Measurements from ENCODE around the gene DYRK1A.

Gene DYRK1A

GRCh38 chr21:37383784-37384311 is 17.3 kb downstream of the DYRK1A start:
- in situ Hi-C loops (cut with MboI; ENCODE audit: low sequenced_read_pairs), result no loop called here

DNA sequence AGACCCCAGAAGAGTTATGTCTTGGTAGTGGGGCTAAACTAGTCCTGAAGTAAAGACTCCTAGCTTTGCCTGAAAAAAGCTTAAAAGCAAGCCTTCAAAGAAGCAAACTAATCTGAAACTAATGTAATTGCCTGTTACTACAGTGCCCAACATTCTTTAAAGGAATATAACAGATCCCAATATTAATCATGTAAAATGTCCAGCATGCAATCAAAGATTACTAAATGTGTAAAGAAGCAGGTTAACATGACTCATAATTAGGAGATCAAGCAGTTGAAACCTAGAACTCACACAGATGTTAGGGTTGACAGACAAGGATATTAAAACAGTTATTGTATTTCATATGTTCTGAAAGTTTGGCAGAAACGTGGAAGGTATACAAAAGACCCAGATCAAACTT is 17.8 kb downstream of the DYRK1A start:
- in situ Hi-C loops (cut with MboI; ENCODE audit: low sequenced_read_pairs), result no loop called here

GRCh38 chr21:37385179-37385765 is 18.7 kb downstream of the DYRK1A start:
- in situ Hi-C loops (cut with MboI; ENCODE audit: low sequenced_read_pairs), result no loop called here

GRCh38 chr21:37386151-37386550 is 19.6 kb downstream of the DYRK1A start:
- in situ Hi-C loops (cut with MboI; ENCODE audit: low sequenced_read_pairs), result no loop called here

GRCh38 chr21:37389456-37389855 is 22.9 kb downstream of the DYRK1A start:
- in situ Hi-C loops (cut with MboI; ENCODE audit: low sequenced_read_pairs), result no loop called here

- in situ Hi-C loops (cut with MboI; ENCODE audit: low sequenced_read_pairs), result no loop called here
Measured at GRCh38 chr21:37391666-37392065, 25.1 kb downstream of the DYRK1A start.

GRCh38 chr21:37392441-37392840 is 25.9 kb downstream of the DYRK1A start:
- in situ Hi-C loops (cut with MboI; ENCODE audit: low sequenced_read_pairs), result no loop called here

DNA sequence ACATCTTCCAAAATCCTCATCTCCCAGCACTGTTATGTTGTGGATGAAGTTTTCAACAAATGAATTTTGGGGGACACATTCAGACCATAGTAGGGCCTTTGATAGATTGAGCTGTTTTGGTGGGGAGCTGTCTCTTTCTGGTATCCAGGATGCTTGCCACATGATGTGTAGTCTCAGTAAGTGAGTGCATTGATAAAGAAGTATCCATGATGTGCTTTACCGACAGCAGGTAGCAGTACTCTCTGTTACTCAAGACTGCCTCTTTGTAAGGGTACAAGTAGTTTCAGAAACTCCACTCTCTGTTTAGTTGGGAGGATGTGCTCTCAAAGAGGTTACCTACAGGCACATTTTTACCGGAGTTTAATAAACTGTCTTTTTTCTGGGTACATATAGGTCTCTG is 26.5 kb downstream of the DYRK1A start:
- in situ Hi-C loops (cut with MboI; ENCODE audit: low sequenced_read_pairs), result no loop called here

GRCh38 chr21:37393786-37394185 is 27.2 kb downstream of the DYRK1A start:
- in situ Hi-C loops (cut with MboI; ENCODE audit: low sequenced_read_pairs), result no loop called here

DNA sequence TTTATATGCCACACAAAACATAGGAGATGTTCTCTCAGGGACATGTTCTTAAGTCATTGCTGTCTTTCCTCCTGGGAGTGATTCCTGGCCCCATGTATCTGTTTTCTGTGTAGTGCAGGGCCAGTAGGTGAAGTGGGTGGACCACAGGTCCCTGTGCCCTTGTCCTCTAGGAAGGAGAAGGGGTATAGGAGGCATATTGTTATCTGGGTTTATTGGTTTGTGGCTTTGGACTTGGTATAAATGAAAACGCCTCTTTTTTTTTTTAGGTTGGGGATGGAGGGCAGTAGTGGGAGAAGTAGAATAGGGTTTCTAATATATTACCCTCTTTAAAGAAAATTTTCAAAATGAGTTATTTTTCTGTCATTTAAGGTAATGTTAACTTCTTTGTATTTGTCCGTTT is 29.4 kb downstream of the DYRK1A start:
- in situ Hi-C loops (cut with MboI; ENCODE audit: low sequenced_read_pairs), result no loop called here

DNA sequence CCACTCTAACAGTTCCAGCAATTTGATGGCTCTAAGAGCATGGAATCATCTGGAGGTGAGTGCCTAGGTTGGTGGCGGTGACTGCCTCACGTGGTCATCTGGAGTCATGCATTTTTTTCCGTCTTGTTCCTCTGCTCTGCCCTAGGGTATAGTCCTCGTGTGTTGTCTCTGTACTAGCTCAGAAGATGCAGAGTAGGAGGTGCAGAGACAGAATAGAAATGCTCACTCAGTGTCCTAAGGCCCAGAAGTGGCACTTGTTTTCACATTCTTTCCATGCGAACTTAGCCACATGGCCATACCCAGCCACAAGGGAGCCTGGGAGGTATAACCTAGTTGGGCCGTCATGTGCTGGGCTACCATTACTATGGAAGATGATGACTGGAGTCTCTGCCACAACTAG is 30.3 kb downstream of the DYRK1A start:
- in situ Hi-C loops (cut with MboI; ENCODE audit: low sequenced_read_pairs), result no loop called here

DNA sequence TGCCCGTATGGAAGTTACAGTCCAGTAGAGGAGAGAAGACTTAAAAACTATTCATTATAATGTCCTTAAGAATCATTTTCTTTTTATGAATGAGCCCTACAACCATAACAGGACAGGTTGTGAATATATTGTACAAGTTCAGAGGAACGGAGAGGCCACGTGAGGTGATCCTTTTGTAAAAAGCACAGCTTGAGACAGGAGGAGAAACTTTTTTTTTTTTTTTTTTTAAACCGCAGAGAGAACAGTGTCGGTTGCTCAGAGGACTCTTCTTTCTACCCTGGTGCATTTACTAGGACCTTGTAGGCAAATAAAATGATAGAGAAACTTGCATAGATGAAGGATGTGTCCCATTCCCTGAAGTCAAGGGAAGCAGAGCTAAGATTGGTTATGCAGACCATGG is 32.1 kb downstream of the DYRK1A start:
- in situ Hi-C loops (cut with MboI; ENCODE audit: low sequenced_read_pairs), result no loop called here

GRCh38 chr21:37402251-37402867 is 35.8 kb downstream of the DYRK1A start:
- in situ Hi-C loops (cut with MboI; ENCODE audit: low sequenced_read_pairs), result no loop called here

DNA sequence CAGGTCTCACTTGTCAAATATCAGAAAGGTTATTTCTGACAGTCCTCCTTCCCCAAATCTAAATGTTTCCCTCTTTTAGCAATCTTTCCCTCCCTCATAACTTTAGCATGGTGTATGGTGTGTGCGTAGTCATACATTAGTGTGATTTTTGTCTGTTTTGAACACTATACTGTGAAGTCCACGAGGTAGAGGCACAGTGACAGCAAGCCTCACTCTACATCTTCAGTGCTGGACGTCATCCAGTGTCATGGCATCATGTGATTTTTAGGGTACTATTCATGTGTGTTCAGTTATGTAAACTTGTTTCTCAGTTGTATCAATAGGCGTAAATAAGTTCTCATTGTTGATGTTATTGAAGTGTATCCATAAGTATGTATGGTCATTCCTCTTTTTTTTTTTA is 39.1 kb downstream of the DYRK1A start:
- in situ Hi-C loops (cut with MboI; ENCODE audit: low sequenced_read_pairs), result no loop called here

GRCh38 chr21:37407719-37408420 is 41.3 kb downstream of the DYRK1A start:
- in situ Hi-C loops (cut with MboI; ENCODE audit: low sequenced_read_pairs), result no loop called here

GRCh38 chr21:37408464-37409193 is 42.1 kb downstream of the DYRK1A start:
- in situ Hi-C loops (cut with MboI; ENCODE audit: low sequenced_read_pairs), result no loop called here

- in situ Hi-C loops (cut with MboI; ENCODE audit: low sequenced_read_pairs), result no loop called here
Measured at GRCh38 chr21:37410639-37411038, 44.1 kb downstream of the DYRK1A start.

DNA sequence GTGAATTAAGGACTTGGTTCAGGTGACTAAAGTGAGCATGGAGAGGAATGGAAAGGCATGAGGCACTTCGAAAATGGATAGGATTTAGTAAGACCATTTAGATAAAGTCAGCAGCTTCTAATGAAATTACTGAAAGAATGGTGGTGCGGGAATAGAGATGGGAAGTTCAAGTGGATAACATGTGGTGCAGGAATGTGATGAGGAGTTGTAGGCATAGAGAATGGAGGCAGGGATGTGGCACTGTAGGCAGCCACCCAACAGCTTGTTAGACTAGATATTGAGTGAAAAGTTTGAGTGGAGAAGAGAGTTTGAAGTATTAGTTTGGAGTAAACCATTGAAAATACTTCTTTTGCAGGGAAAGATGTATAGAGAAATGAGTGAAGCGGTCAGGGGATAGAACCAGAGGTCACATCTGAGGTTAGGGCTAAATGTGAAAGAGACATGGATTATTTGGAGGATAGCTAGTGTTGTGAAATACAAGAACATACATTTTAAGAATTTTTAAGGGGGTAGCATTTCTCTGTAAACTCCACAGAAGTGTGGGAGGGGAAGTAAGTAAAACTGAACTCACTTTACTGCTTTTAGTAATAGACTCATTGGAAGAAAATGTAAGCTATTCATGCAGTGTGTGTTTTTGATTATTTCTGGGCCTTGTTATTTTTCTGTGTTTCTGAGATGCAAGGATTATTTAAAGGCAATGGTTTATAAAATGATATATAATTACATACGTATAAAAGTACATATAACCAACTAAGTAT is 46.2 kb downstream of the DYRK1A start:
- in situ Hi-C loops (cut with MboI; ENCODE audit: low sequenced_read_pairs), result no loop called here

DNA sequence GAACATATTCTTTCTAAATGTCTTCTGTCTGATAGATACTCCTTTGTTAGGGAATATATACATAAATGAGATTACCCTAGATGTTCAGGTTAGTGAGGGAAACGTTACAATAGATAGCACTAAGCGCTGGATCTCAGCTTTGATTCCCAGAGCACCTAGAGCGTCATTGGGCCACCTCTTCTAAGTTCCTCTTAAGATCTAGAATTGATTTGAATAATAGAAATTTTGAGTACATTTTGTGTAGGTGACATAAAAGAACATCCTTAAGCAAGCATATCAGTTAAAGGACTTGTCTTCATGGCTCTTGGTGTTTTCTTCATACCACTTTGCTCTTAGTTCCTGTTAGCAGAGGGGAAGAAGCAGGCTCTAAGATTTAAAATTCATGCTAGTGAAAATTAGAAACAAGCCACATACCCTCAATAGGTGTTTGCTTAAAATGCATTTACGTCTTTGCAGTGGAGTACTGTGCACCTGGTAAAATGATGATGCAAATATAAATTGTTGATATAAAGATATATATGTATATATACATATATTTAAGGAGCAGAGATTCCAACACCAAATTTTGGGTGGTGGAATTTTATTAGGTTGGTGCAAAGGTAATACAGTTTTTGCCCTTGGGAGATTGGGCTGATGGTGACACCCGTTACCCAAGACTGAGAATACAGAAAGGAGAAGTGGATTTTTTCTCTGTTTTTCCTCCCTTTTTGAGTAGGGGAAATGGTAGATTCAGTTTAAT is 47.1 kb downstream of the DYRK1A start:
- in situ Hi-C loops (cut with MboI; ENCODE audit: low sequenced_read_pairs), result no loop called here

Measured in HL-60/S4 (cell line).